Pancreas (tissue), 10 donors: Measurements from ENCODE around the gene TYRP1. TPM values are rescaled to one million over a fixed set of nuclear protein-coding genes. Genes with fewer than 3 reads are reported as not detected.
A peak's percentile ranks its signal among the peaks of the same experiment; 100 is the strongest.

Experiments
- ATAC-seq, 4 donors: fragments of 200-7000 bp; cut with Tn5 transposase; one replicate each; pipeline versions ENCODE4 v1.8.0 to v1.9.1; 2020; ENCODE audit warnings: mild to moderate bottlenecking in 4 of 4, moderate library complexity in 4 of 4
- DNase-seq, 6 donors: peaks; one replicate each; pipeline ENCODE4 v3.0.0-alpha.2; 2020
- FAIRE-seq: peaks from 2 replicates; lab custom pipeline; 2012; peaks lifted over from hg19 to GRCh38; lab: Jason Lieb, UNC
- H3K27ac ChIP-seq, 4 donors: fragments of 200-600 bp; sonication (generic); 1 replicate in 3 of 4; 2 replicates in 1 of 4; pipeline versions ENCODE4 v1.5.0 to v1.8.0; 2020
- H3K27me3 ChIP-seq, 4 donors: fragments of 200-600 bp; one replicate each; pipeline ENCODE4 v1.8.0; 2021
- H3K36me3 ChIP-seq, 3 donors: fragments of 200-600 bp; sonication (generic) in 1 of 3; one replicate each; pipeline versions ENCODE4 v1.5.0 to v1.8.0; 2020 to 2021
- H3K4me1 ChIP-seq, 3 donors: fragments of 200-600 bp; one replicate each; pipeline ENCODE4 v1.8.0; 2021
- H3K4me3 ChIP-seq, 4 donors: fragments of 200-600 bp; sonication (generic) in 2 of 4; one replicate each; pipeline versions ENCODE4 v1.5.0 to v1.8.0; 2020 to 2021
- H3K9me3 ChIP-seq, 4 donors: fragments of 200-600 bp; one replicate each; pipeline ENCODE4 v1.8.0; 2021
- WGBS, 2 donors: extraction: QIAGEN DNeasy Blood & Tissue Kit; methylation state at CpG; one replicate each; pipeline ENCODE4 v1.1.7; 2013; 5-methylcytosine and 5-hydroxymethylcytosine counted together
- intact Hi-C, 3 donors: fragments of 100-400 bp; cut with DNase I; formaldehyde crosslinking; loops; one replicate each; pipeline versions ENCODE4 v1.11.1 to v1.14.2; 2022
- polyA plus RNA-seq, 2 donors: library from polyadenylated mRNA; stranded (reverse); fragments of 200-250 nt; gene quantifications; one replicate each; pipeline ENCODE4 v1.2.3, GENCODE V29; 2013
- total RNA-seq, 6 donors: library from RNA; stranded (reverse); fragmentation: NEBNext Ultra II Directional in 4 of 6; extraction: Animal tissue kit (Norgen Biotek cat#: 25700) in 4 of 6; gene quantifications; one replicate each; pipeline versions ENCODE4 v1.2.1 to v1.2.4, GENCODE V29; 2021 to 2023
- TF ChIP-seq, protein P1 (sequence below), 4 donors: fragments of 200-600 bp; sonication (generic) in 3 of 4; IDR thresholded peaks; one replicate each; pipeline versions ENCODE4 v1.5.0 to v1.8.0; 2021; ENCODE audit warnings: antibody characterized with exemption in 4 of 4
- donor health status: healthy with polysubstance abuse.
- donor health status: DM: no; HTN: no; CAD: no; lungs with moderate emphysema.
- donor health status: DM: no; HTN: no; CAD: no.
- donor health status: control.
- donor health status: control.
- donor health status: Bipolar disorder and iron deficiency.
- donor health status: DM: yes; HTN: yes; CAD: no.
- donor health status: DM: no; HTN: no; CAD: no.
- donor health status: DM: no; HTN: no; CAD: no.
- donor health status: DM: yes; HTN: yes; CAD: no.

Gene TYRP1
- total and polyA plus RNA-seq, 8 donors = 0.14 to 0.23 TPM; not detected in 6

DNA sequence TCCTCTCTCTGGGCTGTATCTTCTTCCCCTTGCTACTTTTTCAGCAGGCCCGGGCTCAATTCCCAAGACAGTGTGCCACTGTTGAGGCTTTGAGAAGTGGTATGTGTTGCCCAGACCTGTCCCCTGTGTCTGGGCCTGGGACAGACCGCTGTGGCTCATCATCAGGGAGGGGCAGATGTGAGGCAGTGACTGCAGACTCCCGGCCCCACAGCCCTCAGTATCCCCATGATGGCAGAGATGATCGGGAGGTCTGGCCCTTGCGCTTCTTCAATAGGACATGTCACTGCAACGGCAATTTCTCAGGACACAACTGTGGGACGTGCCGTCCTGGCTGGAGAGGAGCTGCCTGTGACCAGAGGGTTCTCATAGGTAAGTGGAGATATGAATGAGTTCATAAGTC, 828 bp downstream of the TYRP1 start:
- ATAC-seq (no peak), FAIRE-seq (no peak), DNase-seq (no peak)
- H3K9me3 ChIP-seq = no peaks in the 10 kb centered on the region
- no peaks in the 10 kb centered on the region for H3K4me1 ChIP-seq
- no peaks in the 10 kb centered on the region for H3K27me3 ChIP-seq
- no peak overlapping the region for H3K4me3 ChIP-seq
- no peak overlapping the region for H3K27ac ChIP-seq
- TF ChIP-seq, protein P1, sequence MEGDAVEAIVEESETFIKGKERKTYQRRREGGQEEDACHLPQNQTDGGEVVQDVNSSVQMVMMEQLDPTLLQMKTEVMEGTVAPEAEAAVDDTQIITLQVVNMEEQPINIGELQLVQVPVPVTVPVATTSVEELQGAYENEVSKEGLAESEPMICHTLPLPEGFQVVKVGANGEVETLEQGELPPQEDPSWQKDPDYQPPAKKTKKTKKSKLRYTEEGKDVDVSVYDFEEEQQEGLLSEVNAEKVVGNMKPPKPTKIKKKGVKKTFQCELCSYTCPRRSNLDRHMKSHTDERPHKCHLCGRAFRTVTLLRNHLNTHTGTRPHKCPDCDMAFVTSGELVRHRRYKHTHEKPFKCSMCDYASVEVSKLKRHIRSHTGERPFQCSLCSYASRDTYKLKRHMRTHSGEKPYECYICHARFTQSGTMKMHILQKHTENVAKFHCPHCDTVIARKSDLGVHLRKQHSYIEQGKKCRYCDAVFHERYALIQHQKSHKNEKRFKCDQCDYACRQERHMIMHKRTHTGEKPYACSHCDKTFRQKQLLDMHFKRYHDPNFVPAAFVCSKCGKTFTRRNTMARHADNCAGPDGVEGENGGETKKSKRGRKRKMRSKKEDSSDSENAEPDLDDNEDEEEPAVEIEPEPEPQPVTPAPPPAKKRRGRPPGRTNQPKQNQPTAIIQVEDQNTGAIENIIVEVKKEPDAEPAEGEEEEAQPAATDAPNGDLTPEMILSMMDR (IDR thresholded peaks at IDR 0.05) = no peak
- intact Hi-C loops = no loop called here
- WGBS, 2 donors = 86 to 94% methylated on average over 8 of the region's 8 CpGs
- no peaks in the 10 kb centered on the region for H3K36me3 ChIP-seq

DNA sequence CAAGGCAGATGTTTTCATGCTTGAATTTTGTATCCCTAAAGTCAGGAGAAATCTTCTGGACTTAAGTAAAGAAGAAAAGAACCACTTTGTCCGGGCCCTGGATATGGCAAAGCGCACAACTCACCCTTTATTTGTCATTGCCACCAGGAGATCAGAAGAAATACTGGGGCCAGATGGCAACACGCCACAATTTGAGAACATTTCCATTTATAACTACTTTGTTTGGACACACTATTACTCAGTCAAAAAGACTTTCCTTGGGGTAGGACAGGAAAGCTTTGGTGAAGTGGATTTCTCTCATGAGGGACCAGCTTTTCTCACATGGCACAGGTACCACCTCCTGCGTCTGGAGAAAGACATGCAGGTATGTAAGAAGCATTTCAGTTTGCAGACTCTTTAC, 2.3 kb downstream of the TYRP1 start:
- intact Hi-C loops = no loop called here
- Histone ChIP-seq H3K36me3 (no peaks in the 10 kb centered on the region), H3K9me3 (no peaks in the 10 kb centered on the region), H3K27ac (no peak overlapping the region), H3K27me3 (no peaks in the 10 kb centered on the region), H3K4me3 (no peak overlapping the region), H3K4me1 (no peaks in the 10 kb centered on the region)
- WGBS, 2 donors = 33 to 38% methylated on average over 4 of the region's 4 CpGs
- FAIRE-seq (no peak), DNase-seq (peak in 1 of 6 donors; percentile 13), ATAC-seq (peak in 1 of 4 donors; percentile 32)
- TF ChIP-seq, protein P1 (IDR thresholded peaks at IDR 0.05) = no peak

DNA sequence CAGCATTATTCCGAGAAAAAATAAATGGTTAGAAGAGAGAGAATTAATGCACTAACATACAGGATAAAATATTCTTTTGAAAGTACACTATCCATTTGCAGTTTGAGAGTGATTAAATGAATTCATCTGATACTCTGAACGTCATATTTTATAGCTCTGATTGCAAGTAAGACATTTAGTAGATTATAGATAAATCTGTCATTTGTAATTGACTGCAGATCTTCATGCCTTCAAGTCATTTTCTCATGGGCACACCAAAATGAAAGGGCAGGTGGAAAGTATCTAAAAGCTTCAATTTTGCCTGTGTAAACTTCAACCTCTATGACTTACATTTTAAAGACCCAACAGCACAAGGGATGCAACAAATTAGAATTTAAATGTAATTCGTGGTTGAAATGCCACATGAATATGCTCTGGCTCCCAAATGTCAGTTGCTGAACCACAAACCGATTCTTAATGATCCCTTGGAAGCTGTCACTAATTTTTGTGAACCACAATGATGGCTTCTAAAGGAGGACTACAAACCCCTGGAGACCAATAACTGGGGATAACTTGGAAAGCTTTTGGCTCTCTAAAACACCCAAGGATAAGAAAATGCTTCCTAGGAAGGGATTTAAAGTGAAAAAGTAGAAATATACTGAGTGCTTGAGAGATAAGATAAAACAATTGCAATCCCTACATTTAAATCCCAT, 3.9 kb downstream of the TYRP1 start:
- no peaks in the 10 kb centered on the region for H3K9me3 ChIP-seq
- H3K4me1 ChIP-seq = no peaks in the 10 kb centered on the region
- DNase-seq = no peak
- no peak overlapping the region for H3K27ac ChIP-seq
- TF ChIP-seq, protein P1 (IDR thresholded peaks at IDR 0.05) = no peak
- H3K27me3 ChIP-seq = no peaks in the 10 kb centered on the region
- intact Hi-C loops = no loop called here
- WGBS, 2 donors = 53 to 54% methylated on average over 4 of the region's 4 CpGs
- no peak for ATAC-seq
- H3K36me3 ChIP-seq = no peaks in the 10 kb centered on the region
- no peak overlapping the region for H3K4me3 ChIP-seq
- FAIRE-seq = no peak

DNA sequence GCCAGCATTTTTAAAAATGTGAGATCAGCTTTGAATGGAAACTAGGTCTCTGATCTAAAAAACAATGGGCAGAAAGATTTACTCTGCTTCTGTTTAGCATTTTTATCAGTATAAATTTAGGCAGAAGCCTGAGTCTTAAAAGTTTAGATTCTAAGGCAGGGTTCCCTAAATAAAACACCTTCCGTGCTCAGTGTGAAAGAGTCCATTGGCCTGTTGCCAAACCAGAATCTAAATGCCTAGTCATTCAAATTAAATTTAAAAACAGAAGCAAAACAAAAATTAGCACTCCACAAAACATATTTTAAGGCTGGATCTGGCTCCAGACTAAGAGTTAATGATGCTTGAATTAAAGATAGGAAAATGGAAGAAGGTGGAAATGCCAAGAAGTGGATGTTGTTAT, 4.5 kb downstream of the TYRP1 start:
- intact Hi-C loops = no loop called here
- FAIRE-seq = no peak

DNA sequence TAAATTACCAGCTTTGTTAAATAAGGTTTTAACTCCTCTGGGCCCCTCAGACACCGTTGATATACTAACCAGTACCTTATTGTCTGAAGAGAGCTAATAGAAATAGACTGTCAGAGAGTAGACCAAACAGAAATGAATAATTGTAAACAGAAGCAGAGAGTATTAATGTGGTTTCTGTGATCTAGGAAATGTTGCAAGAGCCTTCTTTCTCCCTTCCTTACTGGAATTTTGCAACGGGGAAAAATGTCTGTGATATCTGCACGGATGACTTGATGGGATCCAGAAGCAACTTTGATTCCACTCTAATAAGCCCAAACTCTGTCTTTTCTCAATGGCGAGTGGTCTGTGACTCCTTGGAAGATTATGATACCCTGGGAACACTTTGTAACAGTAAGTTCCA, 5.1 kb downstream of the TYRP1 start:
- intact Hi-C loops = no loop called here
- ATAC-seq = peak in 3 of 4 donors; percentile 31 to 58 (median 34)
- no peaks in the 10 kb centered on the region for H3K27me3 ChIP-seq
- TF ChIP-seq, protein P1 (IDR thresholded peaks at IDR 0.05) = no peak
- no peak overlapping the region for H3K27ac ChIP-seq
- H3K4me3 ChIP-seq = no peak overlapping the region
- no peaks in the 10 kb centered on the region for H3K4me1 ChIP-seq
- no peaks in the 10 kb centered on the region for H3K36me3 ChIP-seq
- FAIRE-seq = no peak
- WGBS, 2 donors = 51 to 55% methylated on average over 4 of the region's 4 CpGs
- DNase-seq = no peak
- no peaks in the 10 kb centered on the region for H3K9me3 ChIP-seq

More for the DNA sequence above, 4.5 kb downstream of the TYRP1 start:
- Histone ChIP-seq H3K4me3 (no peak overlapping the region), H3K9me3 (no peaks in the 10 kb centered on the region), H3K27ac (no peak overlapping the region), H3K36me3 (no peaks in the 10 kb centered on the region), H3K27me3 (no peaks in the 10 kb centered on the region), H3K4me1 (no peaks in the 10 kb centered on the region)
- ATAC-seq (no peak), DNase-seq (no peak)
- TF ChIP-seq, protein P1 (IDR thresholded peaks at IDR 0.05) = no peak
- WGBS, 2 donors = 44 to 47% methylated on average over 1 of the region's 1 CpG
